Peyer's patch (tissue), 4 donors: ENCODE measurements around the gene TCF25.

Experiments used
- POLR2A ChIP-seq, 2 donors: fragments of 450-650 bp; IDR thresholded peaks; one replicate each; pipeline ENCODE4 v1.5.1; 2017; ENCODE audit warnings: antibody characterized with exemption in 2 of 2, mild to moderate bottlenecking in 2 of 2, moderate library complexity in 2 of 2
- TF ChIP-seq, protein P1 (sequence below), 6 experiments: fragments of 450-650 bp in 4 of 6; fragments of 200-600 bp in 2 of 6; sonication (generic) in 1 of 6; IDR thresholded peaks; one replicate each; pipeline ENCODE4 v1.5.1; 2017 to 2019; ENCODE audit warnings: antibody characterized with exemption in 6 of 6, mild to moderate bottlenecking in 3 of 6, moderate library complexity in 1 of 6

DNA sequence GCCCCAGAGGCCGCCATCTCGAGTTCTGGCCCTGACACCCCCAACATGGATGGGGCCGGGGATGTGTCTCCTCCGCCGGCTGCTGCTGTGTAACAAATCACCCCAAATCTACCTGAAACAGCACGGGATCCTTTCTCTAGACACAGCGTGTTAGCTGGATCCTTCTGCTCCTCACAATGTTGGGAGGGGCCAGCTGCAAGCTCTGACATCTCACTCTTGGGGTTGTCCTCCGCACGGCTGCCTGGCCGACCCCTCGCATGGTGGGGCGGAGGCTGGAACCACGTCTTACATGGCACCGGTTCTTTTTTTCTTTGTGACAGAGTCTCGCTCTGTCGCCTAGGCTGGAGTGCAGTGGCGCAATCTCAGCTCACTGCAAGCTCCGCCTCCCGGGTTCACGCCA, 63.6 kb downstream of the TCF25 start:
- TF ChIP-seq, protein P1, sequence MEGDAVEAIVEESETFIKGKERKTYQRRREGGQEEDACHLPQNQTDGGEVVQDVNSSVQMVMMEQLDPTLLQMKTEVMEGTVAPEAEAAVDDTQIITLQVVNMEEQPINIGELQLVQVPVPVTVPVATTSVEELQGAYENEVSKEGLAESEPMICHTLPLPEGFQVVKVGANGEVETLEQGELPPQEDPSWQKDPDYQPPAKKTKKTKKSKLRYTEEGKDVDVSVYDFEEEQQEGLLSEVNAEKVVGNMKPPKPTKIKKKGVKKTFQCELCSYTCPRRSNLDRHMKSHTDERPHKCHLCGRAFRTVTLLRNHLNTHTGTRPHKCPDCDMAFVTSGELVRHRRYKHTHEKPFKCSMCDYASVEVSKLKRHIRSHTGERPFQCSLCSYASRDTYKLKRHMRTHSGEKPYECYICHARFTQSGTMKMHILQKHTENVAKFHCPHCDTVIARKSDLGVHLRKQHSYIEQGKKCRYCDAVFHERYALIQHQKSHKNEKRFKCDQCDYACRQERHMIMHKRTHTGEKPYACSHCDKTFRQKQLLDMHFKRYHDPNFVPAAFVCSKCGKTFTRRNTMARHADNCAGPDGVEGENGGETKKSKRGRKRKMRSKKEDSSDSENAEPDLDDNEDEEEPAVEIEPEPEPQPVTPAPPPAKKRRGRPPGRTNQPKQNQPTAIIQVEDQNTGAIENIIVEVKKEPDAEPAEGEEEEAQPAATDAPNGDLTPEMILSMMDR (IDR thresholded peaks at IDR 0.05), result no peak
- no peak for TF ChIP-seq POLR2A (IDR thresholded peaks at IDR 0.05)
